Inflammatory macrophage treated with lipopolysaccharide for 4 hours (primary cell): ENCODE data around the gene PRDM4.

Source experiments
- DNase-seq: peaks from one replicate; pipeline ENCODE4 v3.0.0-alpha.2; 2020

PRDM4 gene

GRCh38 chr12:107760809-107761501 is at the start of gene PRDM4:
PRDM4 (minus strand) TSS chr12:107761137; CDS start chr12:107760515, 622 bp downstream.
- peak; percentile 96 for DNase-seq

GRCh38 chr12:107807471-107808150 is 46.7 kb upstream of the PRDM4 start:
- no peak for DNase-seq

- no peak for DNase-seq
Observed at GRCh38 chr12:107805488-107806180, 44.7 kb upstream of the PRDM4 start.

GRCh38 chr12:107803092-107803491 is 42.2 kb upstream of the PRDM4 start:
- no peak for DNase-seq

- no peak for DNase-seq
Observed at GRCh38 chr12:107801150-107801549, 40.2 kb upstream of the PRDM4 start.

GRCh38 chr12:107798580-107798979 is 37.6 kb upstream of the PRDM4 start:
- no peak for DNase-seq

GRCh38 chr12:107794451-107794850 is 33.5 kb upstream of the PRDM4 start:
- no peak for DNase-seq

- no peak for DNase-seq
Observed at GRCh38 chr12:107791465-107792089, 30.6 kb upstream of the PRDM4 start.

- no peak for DNase-seq
Observed at GRCh38 chr12:107788690-107789458, 27.9 kb upstream of the PRDM4 start.

- no peak for DNase-seq
Observed at GRCh38 chr12:107788281-107788680, 27.3 kb upstream of the PRDM4 start.

GRCh38 chr12:107783406-107784376 is 22.8 kb upstream of the PRDM4 start:
- no peak for DNase-seq

GRCh38 chr12:107782067-107782466 is 21.1 kb upstream of the PRDM4 start:
- no peak for DNase-seq

GRCh38 chr12:107780298-107780697 is 19.4 kb upstream of the PRDM4 start:
- peak; percentile 20 for DNase-seq

- peak; percentile 54 for DNase-seq
Observed at GRCh38 chr12:107779077-107779831, 18.3 kb upstream of the PRDM4 start.

- DNase-seq = peak; percentile 65
Observed at GRCh38 chr12:107778383-107779025, 17.6 kb upstream of the PRDM4 start.

- DNase-seq = no peak
Observed at GRCh38 chr12:107776171-107776570, 15.2 kb upstream of the PRDM4 start.

- no peak for DNase-seq
Observed at GRCh38 chr12:107775093-107775721, 14.3 kb upstream of the PRDM4 start.

- no peak for DNase-seq
Observed at GRCh38 chr12:107774349-107775029, 13.6 kb upstream of the PRDM4 start, which contains the start of gene ASCL4. ASCL4 (plus strand) TSS chr12:107774704; CDS start chr12:107775219, 515 bp downstream.

GRCh38 chr12:107767466-107767865 is 6.5 kb upstream of the PRDM4 start:
- no peak for DNase-seq
